Ovary (tissue), 9 donors: ENCODE data around the gene CARTPT. TPM values are rescaled to one million over a fixed set of nuclear protein-coding genes. Genes with fewer than 3 reads are reported as not detected.

Source experiments
- DNase-seq, 5 donors: peaks; one replicate each; pipeline ENCODE4 v3.0.0-alpha.2; 2019 to 2020
- H3K27ac ChIP-seq, 2 donors: fragments of 200-600 bp; one replicate each; pipeline versions ENCODE4 v1.5.1 to v1.8.0; 2019 to 2022
- H3K27me3 ChIP-seq: fragments of 200-600 bp; one replicate; pipeline ENCODE4 v1.8.0; 2022
- H3K36me3 ChIP-seq: fragments of 200-600 bp; sonication (generic); one replicate; pipeline ENCODE4 v1.5.1; 2019
- H3K4me1 ChIP-seq: one replicate; pipeline ENCODE4 v1.8.1; 2013; ENCODE audit warnings: mild to moderate bottlenecking, moderate library complexity; ENCODE audit not compliant: insufficient read depth
- H3K4me3 ChIP-seq: fragments of 200-600 bp; sonication (generic); one replicate; pipeline ENCODE4 v1.5.1; 2017
- H3K9me3 ChIP-seq, 2 donors: fragments of 200-600 bp in 1 of 2; sonication (generic) in 1 of 2; one replicate each; pipeline versions ENCODE4 v1.5.1 to v1.8.1; 2013 to 2019; ENCODE audit warnings: mild to moderate bottlenecking in 1 of 2, moderate library complexity in 1 of 2
- CTCF ChIP-seq, 3 donors: fragments of 450-650 bp in 2 of 3; fragments of 200-600 bp in 1 of 3; IDR thresholded peaks; one replicate each; pipeline versions ENCODE4 v1.5.1 to v1.8.0; 2016 to 2022; ENCODE audit warnings: antibody characterized with exemption in 3 of 3, mild to moderate bottlenecking in 1 of 3
- EP300 ChIP-seq: sonication (generic); formaldehyde crosslinking; IDR thresholded peaks from one replicate; pipeline ENCODE4 v1.6.1; 2017; ENCODE audit warnings: antibody characterized with exemption
- POLR2A ChIP-seq: fragments of 450-650 bp; IDR thresholded peaks from one replicate; pipeline ENCODE4 v1.6.1; 2017; ENCODE audit warnings: antibody characterized with exemption, mild to moderate bottlenecking, moderate library complexity
- WGBS, 3 donors: extraction: QIAGEN DNeasy Blood & Tissue Kit in 1 of 3; methylation state at CpG; one replicate each; pipeline versions ENCODE4 v1.1.5 to v1.1.7; 2013 to 2017; 5-methylcytosine and 5-hydroxymethylcytosine counted together
- intact Hi-C, 4 donors: fragments of 100-400 bp; cut with DNase I; formaldehyde crosslinking; loops; one replicate each; pipeline versions ENCODE4 v1.11.0 to v1.15.1; 2022 to 2023
- polyA plus RNA-seq, 2 donors: library from polyadenylated mRNA; stranded (reverse); fragments of 200-250 nt in 1 of 2; fragments of 350-450 nt in 1 of 2; fragmentation: Illumina TruSeq in 1 of 2; extraction: RNeasy Lipid Tissue Mini Kit (QIAGEN cat#74804) in 1 of 2; gene quantifications; one replicate each; pipeline ENCODE4 v1.2.3, GENCODE V29; 2013 to 2014
- total RNA-seq, 7 donors: library from RNA; depleted of rRNA in 2 of 7; stranded (reverse); fragments of >200 nt in 2 of 7; fragmentation: NEBNext Ultra II Directional in 3 of 7; extraction: Animal tissue kit (Norgen Biotek cat#: 25700) in 3 of 7; gene quantifications; one replicate each; pipeline versions ENCODE4 v1.1.0 to v1.2.4, GENCODE V29; 2016 to 2023
- donor health status: DM: no; HTN: no; CAD: no; lungs with moderate emphysema.
- donor health status: DM: no; HTN: no; CAD: no.
- donor health status: Bipolar disorder and iron deficiency.
- donor health status: DM: yes; HTN: yes; CAD: no.
- donor health status: DM: no; HTN: no; CAD: no.
- donor health status: DM: yes; HTN: yes; CAD: no.

Gene CARTPT
- total and polyA plus RNA-seq, 9 donors = 0.63 TPM; not detected in 8

- no peak overlapping the region for H3K4me3 ChIP-seq
- 71 to 73% (median 73%) methylated on average over 4 of the region's 4 CpGs for WGBS, 3 donors
- H3K27ac ChIP-seq = no peak overlapping the region
- no peaks in the 10 kb centered on the region for H3K9me3 ChIP-seq
- no peaks in the 10 kb centered on the region for H3K4me1 ChIP-seq
- intact Hi-C loops = no loop called here
- H3K36me3 ChIP-seq = no peaks in the 10 kb centered on the region
- DNase-seq = no peak
- TF ChIP-seq EP300 (no peak), CTCF (IDR thresholded peaks at IDR 0.05) (no peak), POLR2A (no peak)
- H3K27me3 ChIP-seq = no peaks in the 10 kb centered on the region
Measured at GRCh38 chr5:71751422-71751821, 32.3 kb downstream of the CARTPT start.

DNA sequence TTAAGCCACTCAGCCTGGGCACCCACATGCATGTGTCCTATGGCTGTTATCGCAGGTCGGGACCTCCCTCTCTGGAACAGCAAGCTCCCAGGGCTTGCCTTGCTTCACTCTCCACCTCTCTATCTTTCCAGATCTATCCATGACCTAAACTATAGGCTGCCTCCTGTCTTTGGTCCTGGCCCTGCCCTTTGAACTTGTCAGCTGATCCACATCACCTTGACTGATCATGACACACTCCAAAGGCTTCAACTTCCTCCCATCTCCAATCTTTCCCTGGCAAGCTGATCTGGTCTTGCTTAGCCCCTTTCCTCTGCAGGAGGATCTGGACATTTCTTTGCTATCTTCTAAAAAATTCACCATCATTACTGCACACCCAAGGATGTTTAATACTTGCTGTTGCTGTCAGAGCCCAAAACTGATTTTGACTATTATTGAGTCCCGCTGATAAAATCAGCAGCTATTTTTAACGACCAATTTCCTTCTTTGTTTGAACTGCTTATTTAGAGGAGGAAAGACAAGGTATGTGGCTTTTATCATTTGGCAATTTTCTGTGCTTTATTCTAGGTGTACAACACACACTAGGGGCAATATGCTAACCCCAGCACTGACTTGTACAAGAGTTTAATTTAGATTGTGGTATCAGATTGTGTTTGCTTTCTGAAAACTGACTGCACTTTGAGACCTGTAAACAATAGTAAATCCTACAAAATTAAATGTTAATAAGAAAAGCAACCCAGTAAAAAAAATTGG is 33.5 kb downstream of the CARTPT start:
- H3K4me1 ChIP-seq = peaks cover 1% of the 10 kb centered on the region
- TF ChIP-seq CTCF (IDR thresholded peaks at IDR 0.05) = no peak
- TF ChIP-seq POLR2A = no peak
- no peak for TF ChIP-seq EP300
- H3K27ac ChIP-seq = no peak overlapping the region
- no peak for DNase-seq
- 75 to 81% (median 76%) methylated on average over 4 of the region's 4 CpGs for WGBS, 3 donors
- H3K4me3 ChIP-seq = no peak overlapping the region
- no peaks in the 10 kb centered on the region for H3K9me3 ChIP-seq
- H3K27me3 ChIP-seq = no peaks in the 10 kb centered on the region
- no peaks in the 10 kb centered on the region for H3K36me3 ChIP-seq
- intact Hi-C loops = no loop called here

- H3K36me3 ChIP-seq = no peaks in the 10 kb centered on the region
- no peak overlapping the region for H3K4me3 ChIP-seq
- TF ChIP-seq CTCF (IDR thresholded peaks at IDR 0.05) = peak; percentile 47 to 77 (median 52)
- TF ChIP-seq EP300 = no peak
- TF ChIP-seq POLR2A = no peak
- no peaks in the 10 kb centered on the region for H3K9me3 ChIP-seq
- H3K27ac ChIP-seq = peak overlapping the region in 1 of 2 donors; percentile 64
- H3K4me1 ChIP-seq = peaks cover 2% of the 10 kb centered on the region
- no peaks in the 10 kb centered on the region for H3K27me3 ChIP-seq
- DNase-seq = peak; percentile 68 to 81 (median 75)
- WGBS, 3 donors = 8% methylated on average over 14 of the region's 14 CpGs
- intact Hi-C loops = no loop called here
Measured at GRCh38 chr5:71757590-71758543, 38.8 kb downstream of the CARTPT start.

DNA sequence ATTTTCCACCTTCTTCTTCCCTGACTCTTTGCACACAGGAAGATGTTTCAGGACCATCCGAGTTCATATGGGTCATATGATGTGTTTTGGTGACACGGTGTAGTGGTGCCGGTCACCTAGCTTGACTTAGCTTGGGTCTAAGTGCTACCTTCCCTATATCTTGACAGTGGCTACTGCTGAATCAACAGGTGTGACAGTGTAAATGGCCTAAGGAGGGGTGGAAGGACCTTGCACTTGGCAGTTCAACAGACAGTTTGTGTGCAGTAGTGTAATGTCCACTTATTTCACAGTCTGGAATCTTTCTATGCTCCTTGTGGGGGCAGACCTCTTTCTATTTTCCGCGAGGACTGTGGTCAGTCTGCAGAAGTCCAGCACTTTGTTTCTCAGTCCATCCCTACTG is 43.8 kb downstream of the CARTPT start:
- 79 to 94% (median 89%) methylated on average over 5 of the region's 5 CpGs for WGBS, 3 donors
- Histone ChIP-seq H3K4me1 (no peaks in the 10 kb centered on the region), H3K9me3 (no peaks in the 10 kb centered on the region), H3K27me3 (no peaks in the 10 kb centered on the region), H3K36me3 (no peaks in the 10 kb centered on the region), H3K4me3 (no peak overlapping the region), H3K27ac (no peak overlapping the region)
- DNase-seq = no peak
- intact Hi-C loops = no loop called here
- TF ChIP-seq POLR2A (no peak), CTCF (IDR thresholded peaks at IDR 0.05) (no peak), EP300 (no peak)
